ENCODE data around the gene ZNF772.
"Not testable (repeated sequence)": the region's sequence is repeated elsewhere in the genome, so short reads cannot be mapped to it uniquely, and the experiment has no call there.

Gene ZNF772

DNA sequence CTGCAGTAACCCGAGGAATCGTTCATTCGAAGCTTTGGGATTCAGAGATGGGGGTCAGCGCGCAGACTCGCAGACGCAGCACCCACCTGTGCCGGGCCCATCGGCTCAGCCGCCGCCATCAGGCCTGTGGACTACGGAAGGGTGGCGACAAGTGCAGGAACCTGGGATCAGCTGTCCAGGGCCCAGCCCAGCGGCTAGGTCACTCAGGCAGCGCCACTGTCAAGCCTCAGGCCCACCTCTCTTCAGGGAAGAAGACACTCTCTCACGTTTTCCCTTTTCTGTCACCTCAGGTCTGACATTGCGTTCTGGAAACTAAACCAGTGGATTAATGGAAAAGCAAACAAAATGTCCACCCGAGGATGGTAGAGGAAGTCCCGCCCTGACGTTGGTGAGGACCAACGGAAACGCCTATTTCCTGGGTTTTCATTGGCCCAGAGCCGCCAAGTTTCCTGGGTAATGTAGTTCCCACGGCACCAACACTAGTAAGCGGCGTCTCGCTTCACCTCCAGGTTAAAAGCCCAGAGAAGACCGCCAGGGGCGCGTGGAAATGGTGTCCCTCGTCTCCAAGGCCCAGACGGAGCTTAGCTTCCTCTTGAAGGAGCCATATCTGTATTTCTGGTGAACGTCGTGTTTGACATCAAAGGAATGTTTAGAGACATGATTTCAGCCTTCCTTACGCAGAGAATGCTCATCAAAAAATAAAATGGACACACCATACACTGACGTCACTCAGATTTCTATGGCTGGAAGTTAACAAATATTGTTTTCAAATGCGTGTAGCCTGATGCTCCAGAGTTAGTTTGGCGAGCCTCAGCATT, at the start of gene ZNF772:
Gene ZNF772 (minus strand): TSS at position 376 of the 818 bp plus-strand sequence. CDS start 257 bp downstream, at position 119.
- peak; percentile 60 for DNase-seq

DNA sequence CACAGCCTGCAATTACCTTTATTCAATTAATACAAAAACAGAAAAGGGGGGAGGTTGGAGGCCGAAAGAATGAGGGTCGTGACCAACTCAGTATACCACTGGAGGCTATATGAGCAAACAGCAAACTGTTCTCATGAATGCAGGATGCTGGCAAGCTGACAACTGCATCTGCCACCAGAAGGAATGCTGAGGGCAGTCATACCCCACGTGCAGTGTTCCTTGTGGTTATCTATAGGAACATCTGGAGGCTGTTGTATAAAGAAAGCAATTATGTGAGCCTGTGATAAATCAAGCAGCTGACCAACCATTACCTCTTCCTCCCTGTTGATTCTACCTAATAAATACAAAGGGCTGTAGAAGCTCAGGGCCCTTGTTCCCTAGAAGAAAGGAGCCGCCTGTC, 40.7 kb upstream of the ZNF772 start:
- not testable (repeated sequence) for DNase-seq

DNA sequence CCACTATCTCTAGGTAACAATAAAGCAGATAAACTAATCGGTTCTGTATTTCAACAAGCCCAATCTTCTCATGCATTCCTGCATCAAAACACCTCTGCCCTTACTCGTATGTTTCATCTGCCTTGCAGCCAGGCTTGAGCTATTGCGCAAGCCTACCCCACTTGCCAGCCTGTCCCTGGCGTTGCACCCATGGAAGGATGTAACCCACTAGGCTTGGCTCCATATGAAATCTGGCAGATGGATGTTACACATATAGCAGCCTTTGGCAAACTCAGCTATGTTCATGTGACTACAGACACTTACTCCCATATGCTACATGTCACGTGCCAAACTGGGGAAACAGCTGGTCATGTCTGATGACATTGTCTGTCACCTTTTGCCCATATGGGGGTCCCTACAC, 37.9 kb upstream of the ZNF772 start:
- DNase-seq, result no peak

DNA sequence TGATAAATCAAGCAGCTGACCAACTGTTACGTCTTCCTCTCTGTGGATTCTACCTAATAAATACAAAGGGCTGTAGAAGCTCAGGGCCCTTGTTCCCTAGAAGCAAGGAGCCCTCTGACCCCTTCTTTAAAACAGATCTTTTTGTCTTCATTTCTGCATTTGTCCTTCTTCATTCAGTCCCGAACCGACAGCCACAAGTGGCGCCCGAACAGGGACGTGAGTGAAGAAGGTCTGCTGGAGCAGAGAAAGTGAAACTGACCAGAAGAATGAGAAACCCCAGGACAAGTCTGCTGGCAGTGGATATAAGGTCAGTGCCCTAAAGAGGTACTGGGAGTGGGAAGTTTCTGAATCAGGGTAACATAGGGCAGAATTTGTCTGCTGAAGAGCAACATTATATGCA, 35.5 kb upstream of the ZNF772 start:
- DNase-seq, result no peak

DNA sequence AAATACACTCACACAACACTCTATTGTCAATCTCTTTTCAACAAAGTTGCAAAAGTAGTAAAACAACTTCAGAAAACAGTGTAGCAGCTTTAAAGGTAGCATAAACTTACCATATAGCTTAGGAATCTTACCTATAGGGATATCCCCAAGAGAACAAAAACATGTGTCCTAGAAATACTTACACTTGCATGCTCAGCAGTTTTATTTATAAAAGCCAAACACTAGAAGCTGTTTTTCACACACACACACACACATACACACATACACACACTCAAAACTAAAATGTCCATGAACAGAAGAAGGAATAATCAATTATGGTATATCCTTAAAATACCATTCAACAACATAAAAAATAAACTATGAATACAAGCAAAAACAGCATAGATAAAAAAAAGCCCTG, 34.1 kb upstream of the ZNF772 start:
- no peak for DNase-seq

DNA sequence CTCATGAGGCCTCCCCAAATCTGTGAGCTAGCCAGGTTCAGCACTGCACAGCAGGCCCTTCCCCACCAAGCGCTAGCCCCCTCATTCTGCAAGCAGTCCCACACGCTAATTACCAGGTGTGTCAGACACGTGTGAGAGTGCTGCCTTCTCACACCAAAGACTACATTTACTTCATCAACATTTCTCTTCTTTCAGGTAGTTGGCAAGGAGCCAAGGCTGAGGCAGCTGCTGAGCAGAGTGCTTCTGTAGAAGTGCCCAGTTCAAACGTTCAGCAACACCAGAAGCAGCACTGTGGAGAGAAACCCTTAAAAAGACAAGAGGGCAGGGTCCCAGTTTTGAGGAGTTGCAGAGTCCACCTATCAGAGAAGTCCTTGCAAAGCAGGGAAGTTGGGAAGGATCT, 28.8 kb upstream of the ZNF772 start:
- peak; percentile 26 for DNase-seq

DNA sequence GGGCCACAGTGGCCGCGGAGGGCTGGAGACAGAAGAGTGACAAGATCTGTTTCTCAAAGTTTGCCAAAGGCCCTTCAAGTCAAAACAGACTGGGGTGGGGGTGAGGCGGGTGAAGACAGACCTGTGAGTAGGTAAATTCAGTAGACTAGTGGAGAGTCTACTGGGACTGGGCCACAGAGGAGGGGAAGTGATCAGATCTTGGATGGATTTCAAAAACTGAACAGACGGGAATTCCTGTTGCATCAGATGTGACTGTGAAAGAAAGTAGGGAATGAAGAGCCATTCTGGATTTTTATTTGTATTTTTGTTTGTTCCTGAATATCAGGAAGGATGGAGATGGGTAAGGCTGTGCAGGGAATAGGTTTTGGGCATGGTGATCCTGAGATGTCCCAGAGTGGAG, 23.0 kb upstream of the ZNF772 start:
- not testable (repeated sequence) for DNase-seq

DNA sequence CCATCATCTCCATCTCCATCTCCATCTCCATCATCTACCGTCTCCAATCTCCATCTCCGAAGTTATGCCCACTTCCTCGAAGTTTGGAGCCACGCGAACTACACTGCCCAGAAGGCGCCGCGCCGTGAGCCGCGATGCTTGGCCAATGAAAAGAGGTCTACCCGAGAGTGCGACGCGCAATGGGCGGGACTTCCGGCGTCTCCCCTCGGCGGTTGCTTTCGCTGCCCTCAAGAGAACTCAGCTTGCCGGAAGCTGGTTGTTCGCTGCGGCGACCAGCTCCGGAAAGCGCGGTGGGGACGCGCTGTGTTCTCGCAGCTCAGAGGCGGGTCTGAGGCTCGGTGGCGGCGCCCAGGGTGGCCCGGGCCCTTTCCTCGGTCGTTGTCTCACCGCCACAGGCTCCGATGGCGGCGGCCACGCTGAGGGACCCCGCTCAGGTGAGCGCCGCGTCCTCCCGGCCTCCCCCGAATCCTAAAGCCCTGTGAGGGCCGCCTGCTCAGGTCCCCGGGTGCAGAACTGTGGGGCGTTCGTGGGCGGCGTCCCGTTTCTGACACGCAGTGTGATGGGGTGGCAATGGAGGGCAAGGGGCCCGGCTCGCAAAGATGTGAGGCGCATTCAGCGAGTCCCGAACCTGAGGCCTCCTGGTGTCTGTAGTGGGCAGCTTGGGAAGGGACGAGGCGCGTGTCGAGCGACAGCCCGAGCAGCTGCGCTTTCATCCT, 22.5 kb upstream of the ZNF772 start, which contains the start of gene ZNF773:
Gene ZNF773 (plus strand): TSS at position 259 of the 716 bp plus-strand sequence. CDS start 143 bp downstream, at position 402.
- DNase-seq, result peak; percentile 61

DNA sequence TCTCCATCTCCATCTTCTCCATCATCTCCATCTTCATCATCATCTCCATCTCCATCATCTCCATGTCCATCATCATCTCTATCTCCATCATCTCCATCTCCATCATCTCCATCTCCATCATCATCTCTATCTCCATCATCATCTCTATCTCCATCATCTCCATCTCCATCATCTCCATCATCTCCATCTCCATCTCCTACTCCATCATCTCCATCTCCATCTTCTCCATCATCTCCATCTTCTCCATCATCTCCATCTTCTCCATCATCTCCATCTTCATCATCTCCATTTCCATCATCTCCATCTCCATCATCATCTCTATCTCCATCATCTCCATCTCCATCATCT, 21.9 kb upstream of the ZNF772 start:
- DNase-seq, result not testable (repeated sequence)

DNA sequence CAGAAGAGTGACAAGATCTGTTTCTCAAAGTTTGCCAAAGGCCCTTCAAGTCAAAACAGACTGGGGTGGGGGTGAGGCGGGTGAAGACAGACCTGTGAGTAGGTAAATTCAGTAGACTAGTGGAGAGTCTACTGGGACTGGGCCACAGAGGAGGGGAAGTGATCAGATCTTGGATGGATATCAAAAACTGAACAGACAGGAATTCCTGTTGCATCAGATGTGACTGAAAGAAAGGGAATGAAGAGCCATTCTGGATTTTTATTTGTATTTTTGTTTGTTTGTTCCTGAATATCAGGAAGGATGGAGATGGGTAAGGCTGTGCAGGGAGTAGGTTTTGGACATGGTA, 10.9 kb upstream of the ZNF772 start:
- DNase-seq, result not testable (repeated sequence)

DNA sequence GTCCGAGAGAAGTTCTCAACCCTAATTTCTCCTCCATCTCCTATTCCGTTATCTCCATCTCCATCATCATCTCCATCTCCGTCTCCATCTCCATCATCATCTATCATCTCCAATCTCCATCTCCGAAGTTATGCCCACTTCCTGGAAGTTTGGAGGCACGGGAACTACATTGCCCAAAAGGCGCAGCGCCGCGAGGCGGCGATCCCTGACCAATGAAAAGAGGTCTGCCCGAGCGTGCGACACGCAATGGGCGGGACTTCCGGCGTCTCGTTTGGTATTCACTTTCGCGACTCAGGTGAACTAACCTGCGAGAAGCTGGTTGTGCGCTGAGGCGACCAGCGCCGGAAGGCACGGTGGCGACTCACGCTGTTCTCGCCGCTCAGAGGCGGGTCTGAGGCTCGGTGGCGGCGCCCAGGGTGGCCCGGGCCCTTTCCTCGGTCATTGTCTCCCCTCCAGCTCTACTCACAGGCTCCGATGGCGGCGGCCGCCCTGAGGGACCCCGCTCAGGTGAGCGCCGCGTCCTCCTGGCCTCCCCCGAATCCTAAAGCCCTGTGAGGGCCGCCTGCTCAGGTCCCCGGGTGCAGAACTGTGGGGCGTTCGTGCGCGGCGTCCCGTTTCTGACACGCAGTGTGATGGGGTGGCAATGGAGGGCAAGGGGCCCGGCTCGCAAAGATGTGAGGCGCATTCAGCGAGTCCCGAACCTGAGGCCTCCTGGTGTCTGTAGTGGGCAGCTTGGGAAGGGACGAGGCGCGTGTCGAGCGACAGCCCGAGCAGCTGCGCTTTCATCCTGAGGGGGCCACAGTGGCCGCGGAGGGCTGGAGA, 10.3 kb upstream of the ZNF772 start, which contains the start of gene ZNF419:
Gene ZNF419 (plus strand): TSS at position 274 of the 822 bp plus-strand sequence. CDS start 201 bp downstream, at position 475.
- peak; percentile 91 for DNase-seq

DNA sequence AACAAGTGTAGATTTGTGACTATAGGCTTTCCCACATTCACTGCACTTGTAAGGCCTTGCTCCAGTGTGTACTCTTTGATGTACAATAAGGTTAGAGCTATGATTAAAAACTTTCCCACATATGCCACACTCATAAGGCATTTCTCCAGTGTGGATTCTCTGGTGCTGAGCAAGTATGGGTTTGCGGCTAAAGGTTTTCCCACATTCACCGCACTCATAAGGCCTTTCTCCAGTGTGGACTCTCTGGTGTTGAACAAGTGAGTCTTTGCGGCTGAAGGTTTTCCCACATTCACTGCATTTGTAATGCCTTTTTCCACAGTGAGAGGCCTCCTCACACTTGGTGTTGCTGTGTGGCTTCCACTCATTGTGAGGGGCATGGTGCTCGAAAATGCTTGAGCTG, 3.7 kb downstream of the ZNF772 start:
- DNase-seq, result no peak

DNA sequence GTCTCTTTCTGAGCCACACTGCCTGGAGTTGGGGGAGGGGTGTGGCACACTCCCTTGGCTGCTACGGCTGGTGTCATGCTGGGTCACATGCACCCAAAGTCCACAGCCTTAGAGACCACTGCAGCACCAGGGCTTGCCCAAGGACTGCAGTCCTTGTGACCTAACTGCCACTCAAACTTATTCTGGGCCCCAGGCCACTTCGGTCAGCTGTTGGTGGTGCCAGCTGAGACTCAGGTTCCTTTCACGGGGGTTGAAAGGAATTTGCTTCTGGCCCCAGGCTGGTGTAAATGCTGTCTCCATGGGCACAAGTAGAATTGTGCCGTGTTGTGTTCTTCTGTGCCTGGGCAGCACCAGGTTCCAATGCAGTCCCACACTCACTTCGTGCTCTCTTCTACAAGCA, 10.9 kb downstream of the ZNF772 start:
- no peak for DNase-seq

DNA sequence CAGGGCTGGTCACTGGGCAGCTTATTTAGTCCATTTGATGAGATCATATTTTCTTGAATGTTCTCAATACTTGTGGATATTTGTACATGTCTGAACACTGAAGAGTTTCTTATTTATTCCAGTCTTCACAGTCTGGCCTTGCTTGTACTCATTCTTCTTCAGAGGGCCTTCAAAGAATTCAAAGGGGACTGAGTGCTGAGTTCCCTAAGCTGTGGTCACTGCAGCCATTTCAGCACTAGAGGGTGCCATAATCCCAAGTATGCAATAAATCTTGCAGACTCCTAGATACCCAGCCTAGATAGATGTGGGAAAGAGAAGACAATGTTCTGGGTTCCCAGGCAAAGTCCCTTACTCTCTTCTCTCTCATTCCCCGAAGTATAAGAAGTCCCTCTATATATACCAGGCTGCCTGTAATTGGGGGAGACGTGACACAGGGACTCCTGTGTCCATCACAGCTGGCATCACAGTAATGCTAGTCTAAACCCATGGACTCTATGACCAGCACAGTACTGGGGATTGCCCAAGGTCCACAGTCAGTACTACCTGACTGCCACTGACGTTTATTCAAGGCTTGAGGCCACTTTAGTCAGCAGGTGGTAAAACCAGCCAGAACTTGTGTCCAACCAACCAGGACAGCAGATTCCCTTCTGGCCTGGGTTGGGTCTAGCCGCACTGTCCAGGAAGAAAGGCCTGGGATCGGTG, 11.5 kb downstream of the ZNF772 start:
- DNase-seq, result peak; percentile 62

DNA sequence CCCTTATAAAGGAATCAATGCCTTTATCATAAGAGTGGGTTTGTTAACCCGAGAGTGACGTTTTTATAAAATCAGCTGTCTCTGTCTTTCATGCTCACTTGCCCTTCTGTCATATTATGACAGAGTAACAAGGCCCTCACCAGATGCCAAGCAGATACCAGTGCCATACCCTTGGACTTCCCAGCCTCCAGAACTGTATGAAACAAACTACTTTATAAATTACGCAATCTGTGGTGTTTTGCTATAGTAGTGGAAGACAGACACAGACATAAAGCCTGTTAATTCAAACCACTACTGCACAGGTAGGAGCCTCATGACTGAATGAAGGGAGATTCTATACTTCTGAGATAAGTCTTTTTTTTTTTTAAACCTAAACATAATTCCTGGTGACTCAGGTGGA, 25.1 kb downstream of the ZNF772 start:
- DNase-seq, result no peak

DNA sequence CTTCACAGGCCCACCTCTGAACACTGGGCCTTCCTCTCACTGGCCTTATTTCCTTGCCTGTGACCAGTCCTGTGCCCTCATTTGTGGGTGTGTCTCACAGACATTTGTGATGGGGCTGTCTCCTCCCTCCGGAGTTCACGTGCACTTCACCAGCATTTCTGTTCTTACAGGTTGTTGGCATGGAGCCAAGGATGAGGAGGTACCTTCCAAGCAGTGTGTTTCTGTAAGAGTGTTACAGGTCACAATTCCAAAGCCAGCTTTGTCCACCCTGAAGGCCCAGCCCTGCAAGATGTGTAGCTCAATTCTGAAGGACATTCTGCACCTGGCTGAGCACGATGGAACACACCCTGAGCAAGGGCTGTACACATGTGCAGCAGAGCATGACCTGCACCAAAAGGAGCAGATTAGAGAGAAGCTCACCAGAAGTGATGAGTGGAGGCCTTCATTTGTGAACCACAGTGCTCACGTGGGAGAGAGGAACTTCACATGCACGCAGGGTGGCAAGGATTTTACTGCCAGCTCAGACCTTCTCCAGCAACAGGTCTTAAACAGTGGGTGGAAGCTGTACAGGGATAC, 34.2 kb downstream of the ZNF772 start:
- no peak for DNase-seq

DNA sequence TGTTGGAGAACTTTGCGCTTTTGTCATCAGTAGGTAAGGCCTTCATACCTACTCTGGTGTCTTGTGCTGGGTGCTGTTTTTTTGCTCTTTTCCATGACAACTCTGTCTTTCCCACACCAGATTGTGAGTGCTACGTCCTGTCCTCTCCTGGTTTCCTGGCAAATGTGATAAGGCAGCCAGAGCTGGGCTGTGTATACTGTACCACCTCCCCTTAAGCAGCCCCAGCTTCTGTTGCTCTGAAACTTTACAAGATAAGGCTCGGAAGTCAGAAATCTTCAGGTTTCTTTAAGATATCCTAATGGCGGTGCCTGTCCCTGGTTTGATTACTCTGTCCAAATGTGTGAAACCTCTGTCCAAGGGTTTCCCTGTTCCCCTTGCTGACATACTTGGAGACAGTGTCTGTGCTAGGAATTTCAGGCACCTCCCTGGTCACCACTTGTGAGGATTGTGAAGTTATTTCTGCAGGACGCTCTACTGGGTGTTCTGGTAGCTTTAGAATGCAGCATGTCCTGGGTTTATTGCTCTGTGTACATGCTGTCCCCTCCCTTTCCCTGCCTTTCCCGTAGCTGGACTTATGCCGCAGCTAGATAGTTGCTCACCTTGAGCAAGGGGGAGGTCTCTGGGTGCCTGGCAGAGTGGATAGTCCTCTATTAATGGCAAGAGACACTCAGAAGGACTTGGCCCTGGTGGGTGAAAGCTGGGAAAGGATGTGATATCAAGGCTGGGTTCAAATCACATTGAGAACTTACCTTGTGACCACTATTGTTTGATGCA, 35.2 kb downstream of the ZNF772 start:
- no peak for DNase-seq

DNA sequence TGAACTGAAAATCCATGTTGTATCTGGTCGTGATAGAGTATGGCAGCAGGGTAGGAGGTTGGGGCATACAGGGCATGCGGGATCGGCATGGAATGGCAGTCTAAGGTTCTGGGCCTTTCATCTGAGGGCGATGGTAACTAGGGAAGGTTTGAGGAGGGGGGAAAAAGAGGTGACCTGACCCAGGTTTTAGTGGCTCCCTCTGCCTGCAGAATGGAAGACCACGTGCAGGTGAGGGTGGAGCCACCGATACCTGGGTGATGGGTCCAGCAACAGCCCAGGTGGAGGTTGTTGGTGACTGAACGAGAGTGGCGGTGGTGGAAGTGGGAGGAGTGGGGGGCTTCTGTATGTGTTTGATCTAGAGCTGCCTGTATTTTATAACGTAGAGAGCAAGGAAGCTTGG, 38.4 kb downstream of the ZNF772 start:
- no peak for DNase-seq

DNA sequence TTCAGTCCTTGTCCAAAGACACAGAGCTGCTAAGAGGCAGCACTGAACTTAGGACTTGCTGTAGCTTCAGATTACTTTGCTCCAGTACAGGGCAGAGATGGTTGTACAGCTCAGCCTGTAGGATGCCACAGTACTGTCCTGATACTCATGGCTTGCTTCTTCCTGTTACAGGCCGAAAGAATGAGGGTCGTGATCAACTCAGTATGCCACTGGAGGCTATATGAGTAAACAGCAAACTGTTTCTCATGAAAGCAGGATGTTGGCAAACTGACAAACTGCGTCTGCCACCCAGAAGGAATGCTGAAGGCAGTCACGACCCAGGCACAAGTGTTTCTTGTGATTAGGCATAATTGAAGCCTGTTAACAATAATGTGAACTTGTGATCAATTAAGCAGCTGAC, 39.4 kb downstream of the ZNF772 start:
- DNase-seq, result no peak

DNA sequence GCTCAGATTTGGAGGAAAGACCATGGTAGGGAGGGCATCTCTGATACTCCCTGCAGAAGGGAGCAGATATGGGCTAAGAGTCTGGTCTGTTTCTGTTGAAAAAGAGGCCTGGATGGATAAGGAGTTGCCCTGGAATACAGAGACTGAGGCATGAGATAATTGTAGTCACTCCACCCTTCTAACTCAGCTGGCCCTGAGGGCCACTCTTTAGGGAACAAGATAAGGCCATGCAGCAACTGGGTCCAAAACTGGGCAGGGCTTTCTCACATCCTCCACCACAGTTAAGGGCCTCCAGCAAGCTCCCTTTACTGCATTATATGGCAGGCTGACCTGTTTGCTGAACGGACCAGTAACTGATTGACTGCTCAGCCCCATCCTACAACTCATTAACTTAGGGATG, 40.9 kb downstream of the ZNF772 start:
- DNase-seq, result no peak

Measured in NCI-H1105 treated with DMSO at 0.1 percent for 48 hours (cell line).